Neuron (in vitro differentiated cells): ENCODE data around the gene PTCRA.
"Not testable (repeated sequence)": the region's sequence is repeated elsewhere in the genome, so short reads cannot be mapped to it uniquely, and the experiment has no call there.

Experiments used
- H2AFZ ChIP-seq: one replicate; pipeline ENCODE4 v1.6.1; 2013; ENCODE audit warnings: low read depth, mild to moderate bottlenecking, inconsistent platforms, low read length, moderate library complexity
- H3K27me3 ChIP-seq: one replicate; pipeline ENCODE4 v1.6.1; 2013; ENCODE audit warnings: low read length; ENCODE audit not compliant: insufficient read depth
- H3K36me3 ChIP-seq: one replicate; pipeline ENCODE4 v1.6.1; 2013; ENCODE audit warnings: low read length; ENCODE audit not compliant: insufficient read depth
- H3K4me1 ChIP-seq: one replicate; pipeline ENCODE4 v1.6.1; 2013; ENCODE audit warnings: low read length; ENCODE audit not compliant: insufficient read depth
- H3K4me3 ChIP-seq: 2 replicates; pipeline ENCODE4 v1.5.1; 2013; ENCODE audit warnings: mild to moderate bottlenecking, low read length, moderate library complexity
- H3K9me3 ChIP-seq: one replicate; pipeline ENCODE4 v1.6.1; 2013; ENCODE audit warnings: low read length

PTCRA gene

DNA sequence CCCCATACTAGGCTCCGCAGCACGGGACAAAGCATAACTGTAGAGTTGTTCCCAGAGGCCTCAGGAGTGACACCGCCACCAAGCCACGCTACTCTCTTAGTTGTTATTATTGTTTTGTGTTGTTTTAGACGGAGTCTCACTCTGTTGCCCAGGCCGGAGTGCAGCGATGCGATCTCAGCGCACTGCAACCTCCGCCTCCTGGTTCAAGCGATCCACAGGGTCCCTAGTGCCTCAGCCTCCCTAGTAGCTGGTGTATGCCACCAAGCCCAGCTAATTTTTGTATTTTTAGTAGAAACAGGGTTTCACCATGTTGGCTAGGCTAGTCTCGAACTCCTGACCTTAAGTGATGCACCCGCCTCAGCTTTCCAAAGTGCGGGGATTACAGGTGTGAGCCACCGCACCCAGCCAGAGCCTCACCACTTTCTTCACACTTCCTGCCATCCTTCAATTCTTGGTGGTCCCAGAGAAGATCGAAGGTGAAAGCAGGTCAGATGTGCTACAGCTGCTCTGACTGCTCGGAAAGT lies 24.6 kb upstream of the PTCRA start:
- H3K4me3 ChIP-seq: peak overlapping the region; percentile 77
- peak overlapping the region; percentile 14 for H2AFZ ChIP-seq
- peaks cover 3% of the 10 kb centered on the region for H3K36me3 ChIP-seq
- H3K9me3 ChIP-seq: no peaks in the 10 kb centered on the region
- H3K4me1 ChIP-seq: peaks cover 12% of the 10 kb centered on the region
- H3K27me3 ChIP-seq: no peaks in the 10 kb centered on the region

DNA sequence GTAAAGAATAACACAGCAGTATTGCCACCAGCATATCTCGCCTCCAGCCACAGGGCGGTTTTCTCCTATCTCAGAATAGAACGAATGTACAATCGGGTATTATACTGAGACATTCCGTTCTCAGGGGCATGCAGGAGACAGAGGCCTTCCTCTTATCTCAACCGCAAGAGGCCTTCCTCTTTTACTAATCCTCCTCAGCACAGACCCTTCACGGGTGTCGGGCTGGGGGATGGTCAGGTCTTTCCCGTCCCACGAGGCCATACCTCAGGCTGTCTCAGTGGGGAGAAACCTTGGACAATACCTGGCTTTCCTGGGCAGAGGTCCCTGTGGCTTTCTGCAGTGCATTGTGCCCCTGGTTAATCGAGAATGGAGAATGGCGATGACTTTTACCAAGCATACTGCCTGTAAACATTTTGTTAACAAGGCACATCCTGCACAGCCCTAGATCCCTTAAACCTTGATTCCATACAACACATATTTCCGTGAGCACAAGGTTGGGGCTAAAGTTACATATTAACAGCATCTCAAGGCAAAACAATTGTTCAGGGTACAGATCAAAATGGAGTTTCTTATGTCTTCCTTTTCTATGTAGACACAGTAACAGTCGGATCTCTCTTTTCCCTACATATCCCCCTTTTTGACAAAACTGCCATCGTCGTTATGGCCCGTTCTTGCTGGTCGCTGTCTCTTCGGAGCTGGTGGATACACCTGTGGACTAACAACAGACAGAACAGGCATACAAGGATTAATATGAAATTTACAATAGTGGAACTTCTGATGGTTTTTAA lies 21.6 kb upstream of the PTCRA start:
- H3K4me3 ChIP-seq, H3K9me3 ChIP-seq, H2AFZ ChIP-seq, H3K36me3 ChIP-seq, H3K27me3 ChIP-seq: not testable (repeated sequence)
- peaks cover 12% of the 10 kb centered on the region for H3K4me1 ChIP-seq

DNA sequence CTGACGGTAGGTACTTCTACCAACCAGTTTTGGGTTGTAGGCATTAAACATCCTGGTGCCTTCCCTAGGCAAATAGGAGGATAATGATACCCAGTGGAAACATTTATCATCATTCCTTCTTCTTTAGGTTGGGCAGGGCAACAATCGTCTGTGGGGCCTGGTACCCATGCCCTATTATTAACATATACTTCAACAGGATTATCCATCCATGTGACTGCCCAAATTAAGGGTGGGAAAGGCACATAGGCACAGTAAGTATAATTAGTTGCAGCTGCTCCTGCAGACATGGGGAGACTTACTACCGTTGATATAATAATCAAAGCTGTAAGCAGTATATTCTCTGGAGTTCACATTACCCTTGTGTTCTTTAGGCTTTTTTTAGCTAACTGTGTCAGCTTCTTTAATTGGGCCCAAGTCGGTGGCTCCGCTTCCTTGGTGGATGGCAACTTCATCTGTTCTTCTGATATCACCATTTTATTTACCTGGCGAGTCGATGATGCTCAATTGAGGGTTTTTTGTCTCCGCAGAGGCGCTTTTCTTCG lies 19.6 kb upstream of the PTCRA start:
- Histone ChIP-seq H3K4me1 (peaks cover 3% of the 10 kb centered on the region), H3K9me3 (no peaks in the 10 kb centered on the region), H3K27me3 (no peaks in the 10 kb centered on the region)

DNA sequence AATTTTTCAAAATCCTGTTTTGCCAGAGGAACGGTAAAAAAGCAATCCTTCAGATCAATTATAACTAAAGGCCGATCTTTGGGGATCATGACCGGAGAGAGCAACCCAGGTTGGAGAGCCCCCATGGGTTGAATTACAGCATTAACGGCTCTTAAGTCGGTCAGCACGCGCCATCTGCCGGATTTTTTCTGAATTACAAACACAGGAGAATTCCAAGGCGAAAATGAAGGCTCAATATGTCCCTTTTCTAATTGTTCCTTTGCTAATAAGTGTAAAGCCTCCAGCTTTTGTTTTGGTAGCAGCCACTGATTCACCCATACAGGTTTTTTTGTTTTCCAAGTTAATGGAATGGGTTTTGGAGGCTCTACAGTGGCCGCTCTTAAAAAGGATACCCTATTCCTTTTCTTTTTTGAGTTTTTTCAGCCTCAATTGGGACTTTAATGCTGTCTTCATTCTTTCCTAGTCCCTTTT lies 16.9 kb upstream of the PTCRA start:
- H3K4me3 ChIP-seq: no peak overlapping the region
- no peaks in the 10 kb centered on the region for H3K27me3 ChIP-seq
- no peaks in the 10 kb centered on the region for H3K36me3 ChIP-seq
- peak overlapping the region; percentile 60 for H2AFZ ChIP-seq
- no peaks in the 10 kb centered on the region for H3K9me3 ChIP-seq
- no peaks in the 10 kb centered on the region for H3K4me1 ChIP-seq

More for the DNA sequence above, 19.6 kb upstream of the PTCRA start:
- no peak overlapping the region for H3K4me3 ChIP-seq
- H2AFZ ChIP-seq: no peak overlapping the region
- H3K36me3 ChIP-seq: no peaks in the 10 kb centered on the region

DNA sequence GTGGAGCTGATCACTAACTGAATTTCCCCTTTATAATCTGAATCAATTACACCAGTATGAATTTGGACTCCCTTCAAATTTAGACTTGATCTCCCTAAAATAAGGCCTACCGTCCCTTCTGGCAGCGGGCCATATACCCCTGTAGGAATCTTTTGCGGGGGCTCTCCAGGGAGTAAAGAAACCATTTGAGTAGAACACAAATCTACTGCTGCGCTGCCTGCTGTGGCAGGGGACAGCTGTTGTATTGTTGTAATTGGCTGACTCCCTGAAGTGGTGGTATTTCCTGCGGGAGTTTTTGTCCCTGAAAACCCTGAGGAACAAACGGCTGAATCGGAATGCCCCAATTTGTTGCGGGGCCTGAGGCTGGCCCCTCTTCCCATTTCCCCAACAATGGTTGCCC lies 16.0 kb upstream of the PTCRA start:
- no peak overlapping the region for H3K4me3 ChIP-seq
- H2AFZ ChIP-seq: no peak overlapping the region
- H3K27me3 ChIP-seq: no peaks in the 10 kb centered on the region
- H3K9me3 ChIP-seq: no peaks in the 10 kb centered on the region
- no peaks in the 10 kb centered on the region for H3K4me1 ChIP-seq
- H3K36me3 ChIP-seq: no peaks in the 10 kb centered on the region

DNA sequence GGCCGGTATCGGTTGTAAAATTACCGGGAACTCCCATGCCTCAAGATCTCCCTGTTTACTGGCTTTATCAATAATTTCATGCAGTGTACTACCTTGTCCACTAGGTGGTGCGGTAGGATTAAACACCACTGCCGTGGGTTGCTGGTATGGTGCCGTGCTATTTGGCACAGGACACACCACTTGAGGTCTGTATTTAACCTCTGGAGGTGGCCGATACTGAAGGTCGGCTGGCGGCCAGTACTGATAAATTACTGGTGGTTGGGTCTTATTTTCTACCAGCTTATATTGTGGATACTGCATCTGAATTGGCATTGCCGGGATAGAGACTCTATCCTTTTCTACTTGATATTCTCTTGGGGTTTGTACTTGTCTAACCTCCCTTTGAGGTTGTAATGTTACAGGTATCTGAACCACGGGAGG lies 14.3 kb upstream of the PTCRA start:
- H3K9me3 ChIP-seq: no peaks in the 10 kb centered on the region
- no peaks in the 10 kb centered on the region for H3K36me3 ChIP-seq
- H2AFZ ChIP-seq: peak overlapping the region; percentile 64
- H3K27me3 ChIP-seq: no peaks in the 10 kb centered on the region
- H3K4me1 ChIP-seq: no peaks in the 10 kb centered on the region
- H3K4me3 ChIP-seq: no peak overlapping the region

DNA sequence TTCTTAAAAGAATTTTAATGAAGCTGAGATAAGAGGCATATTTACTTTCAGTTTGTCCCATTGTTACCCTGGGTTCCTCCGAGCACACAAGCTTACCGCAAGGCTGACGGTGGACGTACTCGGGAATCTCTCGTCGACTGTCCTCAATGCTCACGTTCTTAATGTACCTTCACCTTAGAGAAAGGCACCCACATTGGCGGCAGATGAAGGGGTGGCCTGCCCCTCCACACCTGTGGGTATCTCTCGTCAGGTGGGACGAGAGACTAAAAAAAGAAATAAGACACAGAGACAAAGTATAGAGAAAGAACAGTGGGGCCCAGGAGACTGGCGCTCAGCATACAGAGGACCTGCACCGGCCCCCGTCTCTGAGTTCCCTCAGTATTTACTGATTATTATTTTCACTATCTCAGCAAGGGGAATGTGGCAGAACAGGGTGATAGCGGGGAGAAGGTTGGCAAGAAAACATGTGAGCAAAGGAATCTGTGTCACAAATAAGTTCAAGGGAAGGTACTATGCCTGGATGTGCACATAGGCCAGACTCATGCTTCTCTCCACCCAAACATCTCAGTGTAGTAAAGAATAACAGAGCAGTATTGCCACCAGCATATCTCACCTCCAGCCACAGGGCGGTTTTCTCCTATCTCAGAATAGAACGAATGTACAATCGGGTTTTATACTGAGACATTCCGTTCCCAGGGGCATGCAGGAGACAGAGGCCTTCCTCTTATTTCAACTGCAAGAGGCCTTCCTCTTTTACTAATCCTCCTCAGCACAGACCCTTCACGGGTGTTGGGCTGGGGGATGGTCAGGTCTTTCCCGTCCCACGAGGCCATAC lies 13.2 kb upstream of the PTCRA start:
- H3K4me1 ChIP-seq, H3K4me3 ChIP-seq, H3K9me3 ChIP-seq, H3K27me3 ChIP-seq, H3K36me3 ChIP-seq: not testable (repeated sequence)
- peak overlapping the region; percentile 64 for H2AFZ ChIP-seq

- no peak overlapping the region for H2AFZ ChIP-seq
- no peak overlapping the region for H3K4me3 ChIP-seq
- no peaks in the 10 kb centered on the region for H3K4me1 ChIP-seq
- no peaks in the 10 kb centered on the region for H3K36me3 ChIP-seq
- no peaks in the 10 kb centered on the region for H3K9me3 ChIP-seq
- H3K27me3 ChIP-seq: no peaks in the 10 kb centered on the region
Measured at GRCh38 chr6:42904467-42904866, 11.4 kb upstream of the PTCRA start.

GRCh38 chr6:42907336-42907735 lies 8.5 kb upstream of the PTCRA start:
- Histone ChIP-seq H3K4me1 (no peaks in the 10 kb centered on the region), H2AFZ (no peak overlapping the region), H3K36me3 (no peaks in the 10 kb centered on the region), H3K4me3 (no peak overlapping the region), H3K27me3 (no peaks in the 10 kb centered on the region), H3K9me3 (no peaks in the 10 kb centered on the region)

DNA sequence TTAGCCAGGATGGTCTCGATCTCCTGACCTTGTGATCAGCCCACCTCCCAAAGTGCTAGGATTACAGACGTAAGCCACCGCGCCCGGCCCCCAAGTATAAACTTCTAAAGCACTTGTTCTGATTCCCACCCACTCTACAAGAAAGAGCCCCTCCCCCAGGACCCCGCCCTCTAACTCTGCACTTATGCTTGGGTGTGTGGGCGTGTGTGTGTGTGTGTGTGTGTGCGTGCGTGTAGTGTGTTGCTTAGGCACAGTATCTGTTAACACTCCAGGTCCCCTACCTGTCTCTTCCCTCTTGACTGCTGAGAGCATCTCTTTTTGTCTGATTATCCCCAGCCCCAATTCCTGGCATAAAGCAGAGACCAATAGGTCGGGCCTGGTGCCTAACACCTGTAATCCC lies 6.0 kb upstream of the PTCRA start:
- no peak overlapping the region for H2AFZ ChIP-seq
- H3K36me3 ChIP-seq: no peaks in the 10 kb centered on the region
- no peaks in the 10 kb centered on the region for H3K4me1 ChIP-seq
- H3K27me3 ChIP-seq: no peaks in the 10 kb centered on the region
- H3K4me3 ChIP-seq: no peak overlapping the region
- no peaks in the 10 kb centered on the region for H3K9me3 ChIP-seq

DNA sequence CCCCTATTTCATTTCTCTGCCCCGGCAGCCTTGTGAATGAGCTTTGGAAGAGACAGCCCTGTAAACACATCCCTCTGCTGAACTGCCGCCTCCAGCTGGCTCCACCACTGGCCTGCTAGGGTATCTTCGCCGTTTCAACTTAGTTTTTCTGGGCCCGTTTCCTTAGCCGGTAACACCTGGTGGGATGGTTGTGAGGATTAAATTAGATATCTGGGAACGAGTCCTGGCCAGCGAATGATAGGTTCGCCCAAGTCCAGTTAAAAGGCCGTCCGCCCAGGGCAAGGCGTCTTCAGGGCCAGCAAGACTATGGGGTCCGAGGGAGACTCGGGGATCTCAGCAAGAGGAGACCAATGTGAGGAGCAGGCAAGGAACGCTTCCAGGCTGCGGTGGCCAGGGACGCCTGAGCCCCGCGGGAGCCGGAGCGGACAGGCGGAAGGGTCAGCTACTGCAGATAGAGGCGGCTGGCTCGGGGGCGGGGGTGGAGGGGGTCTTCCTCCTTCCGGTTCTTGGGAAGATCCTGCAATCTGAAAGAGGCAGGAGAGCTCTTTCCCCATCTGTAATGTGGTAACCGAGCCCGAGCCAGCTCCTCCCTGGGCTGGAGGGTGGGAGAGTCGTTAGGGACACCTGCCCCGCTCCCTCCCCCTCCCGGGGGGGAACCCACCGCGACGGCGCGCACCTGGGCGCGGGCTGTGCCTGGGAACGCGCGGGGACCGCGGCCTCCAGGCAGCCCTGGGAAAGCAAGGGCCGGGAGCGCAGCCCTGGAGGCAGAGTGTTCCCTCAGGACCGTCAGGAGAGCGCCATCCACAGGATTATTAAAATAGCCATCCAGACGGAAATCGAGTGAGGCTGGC lies 4.5 kb upstream of the PTCRA start:
- Histone ChIP-seq H3K36me3 (no peaks in the 10 kb centered on the region), H2AFZ (no peak overlapping the region), H3K27me3 (no peaks in the 10 kb centered on the region), H3K4me3 (no peak overlapping the region), H3K4me1 (no peaks in the 10 kb centered on the region), H3K9me3 (no peaks in the 10 kb centered on the region)

- H2AFZ ChIP-seq: no peak overlapping the region
- no peak overlapping the region for H3K4me3 ChIP-seq
- no peaks in the 10 kb centered on the region for H3K27me3 ChIP-seq
- H3K9me3 ChIP-seq: no peaks in the 10 kb centered on the region
- H3K36me3 ChIP-seq: no peaks in the 10 kb centered on the region
- no peaks in the 10 kb centered on the region for H3K4me1 ChIP-seq
Measured at GRCh38 chr6:42914546-42914945, 1.3 kb upstream of the PTCRA start.
